HK-2 (cell line): ENCODE data around the gene TSPEAR.

Source experiments
- DNase-seq: peaks from one replicate; pipeline ENCODE4 v3.0.0-alpha.2; 2018; ENCODE audit not compliant: unreplicated experiment

The TSPEAR gene

GRCh38 chr21:44484498-44485253, 226.7 kb downstream of the TSPEAR start:
- DNase-seq, result no peak

DNA sequence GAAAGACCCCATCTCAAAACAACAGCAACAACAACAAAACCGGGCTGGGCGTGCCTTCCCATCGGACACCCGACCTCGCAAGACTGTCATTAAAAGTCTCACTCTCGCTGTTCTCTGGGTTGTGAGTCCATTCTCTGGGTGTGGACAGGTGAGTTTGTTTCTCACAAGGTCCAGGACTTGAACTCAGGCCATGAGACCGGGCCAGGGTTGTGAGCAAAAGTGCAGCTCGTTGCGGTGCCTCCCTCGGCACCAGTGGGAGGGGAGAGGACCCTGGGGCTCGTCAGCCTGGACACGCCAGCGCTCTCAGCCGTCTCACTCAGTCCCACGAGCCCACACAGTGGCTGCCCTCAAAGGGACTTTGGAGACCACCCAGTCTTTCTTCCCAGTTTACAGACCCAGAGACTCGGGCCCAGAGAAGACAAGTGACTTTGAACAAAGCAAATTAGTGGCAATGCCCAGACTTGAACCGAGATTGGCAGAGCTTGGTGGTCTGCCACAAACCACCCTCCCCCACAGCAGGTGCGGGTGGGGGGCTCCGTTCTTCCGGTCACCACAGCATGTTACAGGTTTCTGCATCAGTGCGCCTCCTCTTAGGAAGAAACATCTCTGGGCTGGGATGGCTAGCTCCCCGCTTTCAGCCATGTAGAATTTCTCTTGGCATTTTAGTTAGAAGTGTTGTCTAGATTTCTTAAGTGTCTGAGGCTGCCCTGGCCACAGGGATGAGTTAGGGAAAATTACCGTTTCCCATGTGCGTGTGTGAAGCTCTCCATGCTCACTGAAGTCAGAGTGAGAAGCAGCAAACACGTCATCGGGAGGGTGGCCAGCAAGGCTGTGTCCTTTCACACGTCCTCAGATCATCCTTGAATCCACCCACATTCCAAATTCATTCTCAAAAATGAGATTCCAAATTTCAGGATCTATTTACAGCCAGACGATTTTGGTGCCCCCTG, 227.8 kb downstream of the TSPEAR start:
- DNase-seq, result no peak

GRCh38 chr21:44482581-44483287, 228.6 kb downstream of the TSPEAR start:
- DNase-seq, result no peak

GRCh38 chr21:44480200-44481053, 230.9 kb downstream of the TSPEAR start:
- DNase-seq, result no peak

- peak; percentile 38 for DNase-seq
These were observed 231.7 kb downstream of the TSPEAR start for GRCh38 chr21:44479556-44480199.

DNA sequence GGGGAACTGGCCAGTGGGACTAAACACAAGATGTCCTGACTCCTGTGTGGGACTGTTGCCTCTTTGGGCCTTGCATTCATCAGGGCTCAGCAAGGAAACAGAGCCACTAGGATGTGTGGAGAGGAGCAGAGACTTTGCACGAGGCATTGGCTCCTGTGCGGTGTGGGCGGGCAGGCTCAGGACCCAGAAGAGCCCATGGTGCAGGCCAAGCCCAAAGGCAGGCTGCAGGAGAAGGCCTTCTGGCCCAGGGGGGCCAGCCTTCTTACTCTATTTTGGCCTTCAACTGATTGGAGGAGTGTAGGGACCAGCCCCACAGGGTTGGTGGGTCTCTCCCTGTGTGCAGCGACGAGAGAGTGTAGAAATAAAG, 232.6 kb downstream of the TSPEAR start:
- no peak for DNase-seq

GRCh38 chr21:44478124-44478800, 233.1 kb downstream of the TSPEAR start:
- no peak for DNase-seq

DNA sequence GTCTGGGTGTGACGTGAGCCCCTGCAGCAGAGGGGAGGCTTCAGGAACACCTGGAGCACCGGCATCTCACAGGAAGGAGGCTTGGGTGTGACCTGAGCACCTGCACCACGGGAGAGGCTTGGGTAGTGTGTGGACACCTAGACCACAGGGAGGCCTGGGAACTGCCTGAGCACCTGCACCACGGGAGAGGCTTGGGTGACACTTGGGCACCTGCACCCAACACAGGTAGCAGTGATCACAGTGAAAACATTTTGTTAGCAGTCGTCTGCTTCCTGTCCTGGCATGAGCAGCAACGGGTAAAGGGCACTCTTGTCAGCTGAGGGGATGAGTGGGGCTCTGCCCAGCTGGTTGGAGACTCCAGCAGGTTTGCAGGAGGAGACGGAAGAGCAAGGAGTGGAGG, 233.7 kb downstream of the TSPEAR start:
- no peak for DNase-seq

DNA sequence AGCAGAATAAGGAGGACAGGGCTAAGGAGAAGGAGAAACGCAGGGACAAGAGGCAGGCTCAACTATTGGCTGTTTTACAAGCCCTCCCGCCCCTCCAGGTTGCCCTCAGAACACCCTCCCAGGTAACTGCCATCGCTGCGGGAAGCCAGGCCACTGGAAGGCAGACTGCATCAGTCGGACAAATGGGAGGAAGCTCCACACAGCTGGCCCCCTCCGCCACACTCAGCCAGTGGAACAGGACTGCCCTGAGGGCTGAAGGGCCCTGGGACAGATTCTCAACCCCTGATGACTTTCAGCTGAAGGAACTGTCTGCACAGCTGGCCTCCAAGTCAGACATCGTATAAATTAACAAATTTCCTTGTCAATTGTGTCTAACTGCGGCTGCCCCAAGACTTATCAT, 234.2 kb downstream of the TSPEAR start:
- no peak for DNase-seq

DNA sequence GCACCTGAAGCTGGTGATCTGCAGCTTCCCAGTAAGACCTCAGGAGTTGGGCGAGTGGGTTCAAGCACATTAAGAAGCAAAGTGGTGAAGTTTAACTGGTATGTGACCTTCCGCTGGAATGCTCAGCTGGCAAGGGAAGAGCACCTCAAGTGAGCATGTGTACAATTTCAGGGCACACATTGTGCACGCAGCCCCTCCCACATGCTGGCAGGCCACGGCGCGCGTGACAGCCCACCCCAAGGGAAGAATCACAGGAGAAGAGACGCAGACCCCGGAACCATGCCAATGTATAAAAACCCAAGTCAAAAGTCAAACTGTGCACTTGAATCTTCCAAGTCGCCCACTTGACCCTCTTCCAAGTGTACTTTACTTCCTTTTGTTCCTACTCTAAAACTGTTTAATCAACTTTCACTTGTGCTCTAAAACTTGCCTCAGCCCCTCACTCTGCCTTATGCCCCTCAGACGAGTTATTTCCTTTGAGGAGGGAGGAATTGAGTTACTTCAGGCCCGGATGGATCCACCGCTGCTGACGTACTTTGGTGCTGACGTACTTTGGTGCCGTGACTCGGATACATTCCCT, 236.0 kb downstream of the TSPEAR start:
- DNase-seq, result no peak

- DNase-seq, result no peak
These were observed 237.3 kb downstream of the TSPEAR start for GRCh38 chr21:44473915-44474555.

DNA sequence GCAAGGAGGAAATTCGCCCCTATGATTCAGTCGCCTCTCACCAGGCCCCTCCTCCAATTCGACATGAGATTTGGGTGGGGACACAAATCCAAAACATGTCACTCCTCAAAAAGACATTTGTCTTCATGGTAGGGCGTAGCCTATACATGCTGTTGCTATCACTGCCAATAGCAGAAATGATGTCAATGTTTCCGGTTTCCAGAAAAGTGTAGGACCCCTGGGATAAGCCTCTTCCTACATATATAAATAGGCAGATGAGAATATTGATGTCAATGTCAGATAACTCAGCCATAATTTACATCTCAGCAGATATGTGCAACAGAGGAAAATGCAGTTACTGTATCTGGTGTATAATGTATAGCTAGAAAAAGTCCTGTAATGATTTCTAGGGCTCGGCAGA, 239.4 kb downstream of the TSPEAR start:
- DNase-seq, result no peak

- DNase-seq, result no peak
These were observed 240.0 kb downstream of the TSPEAR start for GRCh38 chr21:44471341-44471740.

DNA sequence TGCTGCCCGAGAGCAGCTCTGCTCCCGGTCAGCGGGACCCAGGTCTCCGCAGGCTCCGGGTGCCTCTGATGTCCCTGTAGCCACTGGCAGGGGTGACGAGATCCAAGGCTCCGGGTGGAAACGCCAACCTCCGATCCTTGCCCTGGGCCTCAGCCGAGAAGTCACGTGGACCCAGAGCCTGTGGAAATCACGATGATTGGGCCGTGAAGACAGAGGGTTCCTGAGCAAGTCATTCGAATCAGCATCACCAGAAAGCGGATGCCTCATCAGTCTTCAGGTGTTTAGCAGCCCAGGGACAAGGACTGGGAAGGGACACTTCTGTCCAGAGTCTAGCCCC, 243.5 kb downstream of the TSPEAR start:
- no peak for DNase-seq

GRCh38 chr21:44466996-44467858, 244.1 kb downstream of the TSPEAR start:
- DNase-seq, result no peak

DNA sequence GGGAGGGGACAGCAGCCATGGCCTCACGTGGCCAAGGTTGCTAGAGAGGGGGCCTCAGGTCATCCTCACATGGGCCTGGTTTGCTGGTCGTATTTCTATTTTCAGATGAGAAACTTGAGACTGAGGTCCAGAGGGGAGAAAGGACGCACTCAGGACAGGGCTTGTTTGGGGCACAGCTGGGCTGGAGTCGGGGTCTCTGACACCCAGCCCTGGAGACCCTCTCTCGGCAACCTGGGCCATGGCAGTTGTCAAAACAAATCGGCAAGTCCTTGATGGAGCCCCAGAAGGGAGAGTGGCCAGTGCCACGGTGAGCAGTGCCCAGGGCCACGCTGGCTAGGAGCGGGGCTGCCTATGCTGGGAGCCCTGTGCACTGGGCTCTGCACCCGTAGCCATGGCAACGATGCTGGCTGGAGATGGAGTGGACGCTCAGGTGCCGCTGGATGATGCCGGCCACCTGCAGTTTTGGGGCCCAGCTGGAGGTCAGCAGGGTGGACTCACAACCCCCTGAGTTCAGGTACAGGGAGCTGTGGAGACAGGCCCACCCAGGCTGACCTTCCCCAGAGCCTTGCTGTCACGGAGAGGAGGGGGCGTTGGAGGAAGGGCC, 244.9 kb downstream of the TSPEAR start:
- DNase-seq, result no peak

- DNase-seq, result no peak
These were observed 247.0 kb downstream of the TSPEAR start for GRCh38 chr21:44464351-44464750.

DNA sequence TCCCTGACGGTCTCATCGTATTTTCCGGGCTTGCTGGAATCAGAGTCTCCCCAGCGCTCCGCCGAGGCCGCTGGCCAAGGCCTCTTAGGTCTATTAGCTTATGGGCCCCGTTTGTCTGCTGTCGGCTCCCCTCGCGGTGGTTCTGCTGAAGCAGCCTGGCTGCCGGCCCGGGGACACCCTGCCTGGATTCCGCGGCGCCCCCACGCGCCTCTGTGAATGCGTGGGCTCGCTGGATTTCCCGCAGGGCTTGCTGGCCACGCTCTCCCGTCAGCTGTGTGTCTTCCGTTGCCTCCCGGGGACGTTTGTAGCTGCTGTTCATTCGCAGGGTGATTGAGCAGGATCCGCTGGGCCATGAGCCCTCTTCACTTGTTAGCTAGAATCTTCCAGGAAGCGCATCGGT, 247.6 kb downstream of the TSPEAR start:
- DNase-seq, result no peak
